Measurements from ENCODE around the gene CHMP1A.

- TF ChIP-seq, protein P1, sequence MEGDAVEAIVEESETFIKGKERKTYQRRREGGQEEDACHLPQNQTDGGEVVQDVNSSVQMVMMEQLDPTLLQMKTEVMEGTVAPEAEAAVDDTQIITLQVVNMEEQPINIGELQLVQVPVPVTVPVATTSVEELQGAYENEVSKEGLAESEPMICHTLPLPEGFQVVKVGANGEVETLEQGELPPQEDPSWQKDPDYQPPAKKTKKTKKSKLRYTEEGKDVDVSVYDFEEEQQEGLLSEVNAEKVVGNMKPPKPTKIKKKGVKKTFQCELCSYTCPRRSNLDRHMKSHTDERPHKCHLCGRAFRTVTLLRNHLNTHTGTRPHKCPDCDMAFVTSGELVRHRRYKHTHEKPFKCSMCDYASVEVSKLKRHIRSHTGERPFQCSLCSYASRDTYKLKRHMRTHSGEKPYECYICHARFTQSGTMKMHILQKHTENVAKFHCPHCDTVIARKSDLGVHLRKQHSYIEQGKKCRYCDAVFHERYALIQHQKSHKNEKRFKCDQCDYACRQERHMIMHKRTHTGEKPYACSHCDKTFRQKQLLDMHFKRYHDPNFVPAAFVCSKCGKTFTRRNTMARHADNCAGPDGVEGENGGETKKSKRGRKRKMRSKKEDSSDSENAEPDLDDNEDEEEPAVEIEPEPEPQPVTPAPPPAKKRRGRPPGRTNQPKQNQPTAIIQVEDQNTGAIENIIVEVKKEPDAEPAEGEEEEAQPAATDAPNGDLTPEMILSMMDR (conservative IDR thresholded peaks at IDR 0.05; ENCODE audit: low read depth in 2 of 2) = no peak
- TF ChIP-seq, protein P2, sequence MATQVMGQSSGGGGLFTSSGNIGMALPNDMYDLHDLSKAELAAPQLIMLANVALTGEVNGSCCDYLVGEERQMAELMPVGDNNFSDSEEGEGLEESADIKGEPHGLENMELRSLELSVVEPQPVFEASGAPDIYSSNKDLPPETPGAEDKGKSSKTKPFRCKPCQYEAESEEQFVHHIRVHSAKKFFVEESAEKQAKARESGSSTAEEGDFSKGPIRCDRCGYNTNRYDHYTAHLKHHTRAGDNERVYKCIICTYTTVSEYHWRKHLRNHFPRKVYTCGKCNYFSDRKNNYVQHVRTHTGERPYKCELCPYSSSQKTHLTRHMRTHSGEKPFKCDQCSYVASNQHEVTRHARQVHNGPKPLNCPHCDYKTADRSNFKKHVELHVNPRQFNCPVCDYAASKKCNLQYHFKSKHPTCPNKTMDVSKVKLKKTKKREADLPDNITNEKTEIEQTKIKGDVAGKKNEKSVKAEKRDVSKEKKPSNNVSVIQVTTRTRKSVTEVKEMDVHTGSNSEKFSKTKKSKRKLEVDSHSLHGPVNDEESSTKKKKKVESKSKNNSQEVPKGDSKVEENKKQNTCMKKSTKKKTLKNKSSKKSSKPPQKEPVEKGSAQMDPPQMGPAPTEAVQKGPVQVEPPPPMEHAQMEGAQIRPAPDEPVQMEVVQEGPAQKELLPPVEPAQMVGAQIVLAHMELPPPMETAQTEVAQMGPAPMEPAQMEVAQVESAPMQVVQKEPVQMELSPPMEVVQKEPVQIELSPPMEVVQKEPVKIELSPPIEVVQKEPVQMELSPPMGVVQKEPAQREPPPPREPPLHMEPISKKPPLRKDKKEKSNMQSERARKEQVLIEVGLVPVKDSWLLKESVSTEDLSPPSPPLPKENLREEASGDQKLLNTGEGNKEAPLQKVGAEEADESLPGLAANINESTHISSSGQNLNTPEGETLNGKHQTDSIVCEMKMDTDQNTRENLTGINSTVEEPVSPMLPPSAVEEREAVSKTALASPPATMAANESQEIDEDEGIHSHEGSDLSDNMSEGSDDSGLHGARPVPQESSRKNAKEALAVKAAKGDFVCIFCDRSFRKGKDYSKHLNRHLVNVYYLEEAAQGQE (IDR thresholded peaks at IDR 0.05; ENCODE audit: unreplicated experiment) = no peak
- TF ChIP-seq POLR2AphosphoS5 (IDR thresholded peaks at IDR 0.05; ENCODE audit: low read depth) (no peak), EZH2 (IDR thresholded peaks at IDR 0.05; ENCODE audit: low read depth, unreplicated experiment) (no peak), JUNB (IDR thresholded peaks at IDR 0.05; ENCODE audit: unreplicated experiment) (no peak)
These were observed 54.4 kb downstream of the CHMP1A start for GRCh38 chr16:89602952-89603590.

Data from GM23338 (cell line).